Activated effector memory CD4-positive, alpha-beta T cell treated with anti-CD3 and anti-CD28 coated beads, Interleukin-2, amount 50 U/mL, for 16 hours (primary cell): ENCODE measurements around the gene SIMC1.
"Not testable (repeated sequence)": the region's sequence is repeated elsewhere in the genome, so short reads cannot be mapped to it uniquely, and the experiment has no call there.

Experiments used
- DNase-seq: peaks from one replicate; pipeline ENCODE4 v3.0.0-alpha.2; 2020

The SIMC1 gene

GRCh38 chr5:176216393-176216916, 21.8 kb upstream of the SIMC1 start:
- not testable (repeated sequence) for DNase-seq

- not testable (repeated sequence) for DNase-seq
Measured at GRCh38 chr5:176217188-176217729, 21.0 kb upstream of the SIMC1 start.

DNA sequence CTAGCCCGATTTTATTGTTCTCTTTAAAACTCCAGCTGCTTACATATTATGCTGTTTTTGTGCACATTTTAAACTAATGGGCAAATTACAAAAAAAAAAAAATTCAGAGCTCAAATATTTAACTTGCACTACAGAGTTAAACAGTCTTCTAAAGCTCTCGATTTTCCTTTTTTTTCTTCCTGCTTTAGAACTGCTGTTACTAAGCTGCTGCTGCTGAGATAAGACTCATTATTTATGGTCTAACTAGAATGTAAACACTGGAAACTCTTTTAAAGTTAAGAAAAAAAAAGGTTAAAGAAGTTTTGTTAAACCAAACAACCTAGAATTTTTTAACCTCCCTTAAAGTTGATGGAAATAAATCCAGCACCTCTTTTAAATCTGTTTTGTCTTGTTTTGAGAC, 20.5 kb upstream of the SIMC1 start:
- DNase-seq, result not testable (repeated sequence)

GRCh38 chr5:176222006-176222405, 16.2 kb upstream of the SIMC1 start:
- DNase-seq, result not testable (repeated sequence)

DNA sequence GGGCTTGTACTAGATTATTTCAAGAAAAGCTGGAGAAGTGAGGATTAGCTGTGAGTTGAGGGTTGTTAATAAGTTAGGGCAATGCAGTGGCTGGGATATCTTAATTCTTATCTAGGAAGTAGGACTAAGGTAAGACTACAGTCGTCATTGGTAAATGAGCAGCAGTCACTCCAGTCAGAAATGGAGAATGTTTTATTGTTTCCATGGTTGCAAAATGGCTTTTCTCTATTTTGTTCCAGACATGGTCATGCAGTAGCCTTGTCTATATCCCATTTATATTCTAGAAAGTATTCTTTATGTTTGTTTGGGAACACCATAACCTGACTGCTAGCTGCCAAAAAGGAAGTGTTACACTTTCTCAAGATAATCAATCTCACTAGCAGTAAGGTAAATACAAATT, 9.9 kb upstream of the SIMC1 start:
- DNase-seq, result not testable (repeated sequence)

- not testable (repeated sequence) for DNase-seq
Measured at GRCh38 chr5:176233253-176233652, 5.0 kb upstream of the SIMC1 start.

- DNase-seq, result not testable (repeated sequence)
Measured at GRCh38 chr5:176235155-176235554, 3.1 kb upstream of the SIMC1 start.

GRCh38 chr5:176238645-176239283, 540 bp downstream of the SIMC1 start:
- DNase-seq, result not testable (repeated sequence)

DNA sequence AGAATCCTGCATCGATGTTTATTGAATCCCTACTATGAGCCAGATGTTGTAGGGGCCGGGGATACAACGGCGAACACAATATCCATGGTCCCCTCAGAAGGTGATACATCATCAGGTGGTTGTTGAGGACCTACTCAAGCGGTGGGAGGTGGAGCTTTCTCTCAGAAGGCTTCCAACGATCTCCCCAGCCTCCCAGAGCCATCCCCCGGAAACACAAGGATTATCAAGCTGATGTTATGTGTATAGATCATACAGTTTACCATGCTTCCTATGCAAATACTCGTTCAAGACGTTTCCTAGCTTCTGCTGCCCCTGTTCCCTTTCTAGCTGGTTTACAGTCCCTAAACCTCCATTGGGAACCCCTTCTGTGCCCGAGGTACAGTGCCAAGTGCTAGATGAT, 1.1 kb downstream of the SIMC1 start:
- DNase-seq, result not testable (repeated sequence)

DNA sequence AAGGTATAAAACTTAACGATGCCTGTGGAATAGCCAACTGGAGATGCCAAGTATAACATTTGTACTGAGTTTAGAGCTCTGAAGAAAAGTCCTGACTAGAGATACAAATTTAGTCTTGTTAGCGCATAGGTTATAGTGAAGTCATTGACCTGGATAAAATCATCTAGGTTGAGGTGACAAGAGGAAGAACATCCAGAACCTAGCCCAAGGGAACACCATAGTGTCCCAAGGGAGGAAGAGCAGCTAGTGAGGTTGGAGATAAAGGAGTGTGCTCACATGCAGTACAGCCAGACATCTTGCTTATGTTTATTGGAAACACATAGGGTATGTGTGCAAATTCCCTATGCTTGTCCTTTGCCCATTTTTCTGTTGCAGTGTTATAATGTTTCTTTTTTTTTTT, 6.1 kb downstream of the SIMC1 start:
- DNase-seq, result not testable (repeated sequence)

DNA sequence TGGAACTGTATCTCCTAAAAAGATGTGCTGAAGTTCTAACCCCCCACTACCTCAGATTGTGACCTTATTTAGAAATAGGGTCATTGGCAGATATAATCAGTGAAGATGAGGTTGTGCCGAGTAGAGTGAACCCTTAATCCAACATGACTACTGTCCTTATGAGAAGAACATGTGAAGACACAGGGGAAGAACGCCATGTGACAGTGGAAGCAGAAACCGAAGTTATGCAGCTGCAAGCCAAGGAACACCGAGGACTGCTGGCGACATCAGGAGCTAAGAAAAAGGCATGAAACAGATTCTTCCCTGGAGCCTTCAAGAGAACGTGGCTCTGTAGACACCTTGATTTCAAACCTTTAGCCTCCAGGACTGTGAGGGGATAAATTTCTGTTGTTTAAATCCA, 6.8 kb downstream of the SIMC1 start:
- not testable (repeated sequence) for DNase-seq

DNA sequence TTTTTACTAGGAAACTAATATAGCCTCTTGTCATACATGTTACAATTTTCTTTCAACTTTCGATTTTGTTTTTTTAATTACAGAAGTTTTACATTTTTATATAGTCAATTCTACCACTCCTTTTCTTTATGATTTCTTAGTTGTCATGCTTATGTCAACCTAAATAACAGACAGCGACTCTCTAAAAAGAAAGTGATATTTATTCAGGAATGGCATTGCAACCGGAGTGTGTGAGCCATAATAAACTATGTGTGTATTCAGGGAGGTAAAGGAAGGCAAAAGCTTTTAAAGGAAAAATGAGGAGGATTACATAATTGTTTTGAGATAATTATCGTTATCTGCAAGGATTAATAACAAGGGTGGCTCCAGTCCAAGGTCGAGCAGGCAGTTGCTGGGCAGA, 7.3 kb downstream of the SIMC1 start:
- DNase-seq, result not testable (repeated sequence)

DNA sequence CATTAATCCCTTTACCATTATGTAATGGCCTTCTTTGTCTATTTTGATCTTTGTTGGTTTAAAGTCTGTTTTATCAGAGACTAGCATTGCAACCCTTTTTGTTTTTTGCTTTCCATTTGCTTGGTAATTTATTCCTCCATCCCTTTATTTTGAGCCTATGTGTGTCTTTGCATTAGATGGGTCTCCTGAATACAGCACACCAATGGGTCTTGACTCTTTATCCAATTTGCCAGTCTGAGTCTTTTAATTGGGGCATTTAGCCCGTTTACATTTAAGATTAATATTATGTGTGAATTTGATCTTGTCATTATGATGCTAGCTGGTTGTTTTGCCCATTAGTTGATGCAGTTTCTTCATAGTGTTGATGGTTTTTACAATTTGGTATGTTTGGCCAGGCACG, 12.5 kb downstream of the SIMC1 start:
- not testable (repeated sequence) for DNase-seq

DNA sequence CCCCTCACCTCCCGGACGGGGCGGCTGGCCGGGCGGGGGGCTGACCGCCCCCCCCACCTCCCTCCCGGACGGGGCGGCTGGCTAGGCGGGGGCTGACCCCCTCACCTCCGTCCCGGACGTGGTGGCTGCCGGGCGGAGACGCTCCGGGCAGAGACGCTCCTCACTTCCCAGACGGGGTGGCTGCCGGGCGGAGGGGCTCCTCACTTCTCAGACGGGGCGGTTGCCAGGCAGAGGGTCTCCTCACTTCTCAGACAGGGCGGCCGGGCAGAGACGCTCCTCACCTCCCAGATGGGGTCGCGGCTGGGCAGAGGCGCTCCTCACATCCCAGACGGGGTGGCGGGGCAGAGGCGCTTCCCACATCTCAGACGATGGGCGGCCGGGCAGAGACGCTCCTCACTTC, 13.9 kb downstream of the SIMC1 start:
- not testable (repeated sequence) for DNase-seq

GRCh38 chr5:176253370-176254065, 15.3 kb downstream of the SIMC1 start:
- not testable (repeated sequence) for DNase-seq

GRCh38 chr5:176254066-176254393, 15.8 kb downstream of the SIMC1 start:
- DNase-seq, result not testable (repeated sequence)

GRCh38 chr5:176257871-176258505, 19.8 kb downstream of the SIMC1 start:
- DNase-seq, result not testable (repeated sequence)

- not testable (repeated sequence) for DNase-seq
Measured at GRCh38 chr5:176260682-176261081, 22.5 kb downstream of the SIMC1 start.

DNA sequence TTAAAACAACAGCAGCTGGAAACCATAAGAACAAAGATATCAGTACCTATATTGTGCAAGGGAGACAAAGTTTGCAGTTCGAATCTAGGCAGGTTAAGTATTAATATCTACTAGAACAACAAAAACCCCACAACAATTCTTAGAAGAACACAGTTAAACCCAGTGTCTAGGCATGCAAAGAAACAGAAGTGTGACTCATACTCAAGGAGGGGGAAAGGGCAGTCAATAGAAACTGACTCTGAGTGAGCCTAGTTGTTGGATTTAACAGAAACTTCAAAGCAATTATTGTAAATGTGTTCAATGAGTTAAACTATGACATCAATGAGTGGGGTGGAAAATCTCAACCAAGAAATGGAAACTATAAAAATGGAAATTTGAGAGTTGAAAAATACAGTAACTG, 28.2 kb downstream of the SIMC1 start:
- DNase-seq, result not testable (repeated sequence)

DNA sequence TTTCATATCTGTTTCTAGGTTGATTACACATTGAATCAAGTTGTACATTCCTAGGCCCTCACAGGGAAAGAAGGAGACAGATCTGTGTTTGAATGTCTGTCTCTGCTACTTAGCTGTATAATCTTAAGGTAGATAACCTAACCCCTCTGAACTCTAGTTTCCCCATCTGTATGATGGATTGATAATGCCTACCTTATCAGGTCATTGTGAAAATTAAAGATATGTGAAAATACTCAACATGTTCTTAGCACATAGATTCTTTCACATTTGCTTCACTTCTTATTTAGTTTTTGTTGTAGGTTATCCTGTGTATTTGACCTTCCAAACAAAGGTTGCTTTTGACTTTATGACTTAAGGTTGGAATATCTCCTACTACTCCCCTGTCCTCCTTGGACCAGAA, 50.8 kb downstream of the SIMC1 start:
- DNase-seq, result not testable (repeated sequence)

DNA sequence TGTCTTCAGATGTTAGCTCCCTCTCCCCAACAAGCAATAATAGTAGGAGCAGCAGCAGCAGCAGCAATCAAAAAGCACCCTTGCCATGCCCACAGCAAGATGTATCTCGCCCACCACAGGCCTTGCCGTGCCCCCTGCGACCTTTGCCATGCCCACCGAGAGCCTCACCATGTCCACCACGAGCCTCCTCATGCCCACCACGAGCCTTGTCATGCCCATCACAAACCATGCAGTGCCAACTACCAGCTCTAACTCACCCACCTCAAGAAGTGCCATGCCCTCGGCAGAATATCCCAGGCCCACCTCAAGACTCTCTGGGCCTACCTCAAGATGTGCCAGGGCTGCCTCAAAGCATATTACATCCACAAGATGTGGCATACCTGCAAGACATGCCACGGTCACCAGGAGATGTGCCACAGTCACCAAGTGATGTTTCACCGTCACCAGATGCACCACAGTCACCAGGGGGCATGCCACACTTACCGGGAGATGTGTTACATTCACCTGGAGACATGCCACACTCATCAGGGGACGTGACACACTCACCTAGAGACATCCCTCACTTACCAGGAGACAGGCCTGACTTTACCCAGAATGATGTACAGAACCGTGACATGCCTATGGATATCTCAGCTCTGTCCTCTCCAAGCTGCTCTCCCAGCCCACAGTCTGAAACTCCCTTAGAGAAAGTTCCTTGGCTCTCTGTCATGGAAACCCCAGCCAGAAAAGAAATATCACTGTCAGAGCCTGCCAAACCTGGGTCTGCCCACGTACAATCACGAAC, 52.0 kb downstream of the SIMC1 start:
- DNase-seq, result not testable (repeated sequence)

DNA sequence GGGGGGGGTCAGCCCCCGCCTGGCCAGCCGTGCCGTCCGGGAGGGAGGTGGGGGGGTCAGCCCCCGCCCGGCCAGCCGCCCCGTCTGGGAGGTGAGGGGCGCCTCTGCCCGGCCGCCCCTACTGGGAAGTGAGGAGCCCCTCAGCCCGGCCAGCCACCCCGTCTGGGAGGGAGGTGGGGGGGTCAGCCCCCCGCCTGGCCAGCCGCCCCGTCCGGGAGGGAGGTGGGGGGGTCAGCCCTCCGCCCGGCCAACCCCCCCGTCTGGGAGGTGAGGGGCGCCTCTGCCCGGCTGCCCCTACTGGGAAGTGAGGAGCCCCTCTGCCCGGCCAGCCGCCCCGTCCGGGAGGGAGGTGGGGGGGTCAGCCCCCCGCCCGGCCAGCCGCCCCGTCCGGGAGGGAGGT, 67.1 kb downstream of the SIMC1 start:
- not testable (repeated sequence) for DNase-seq
